Measurements from ENCODE around the gene ADPRH.

Gene ADPRH

DNA sequence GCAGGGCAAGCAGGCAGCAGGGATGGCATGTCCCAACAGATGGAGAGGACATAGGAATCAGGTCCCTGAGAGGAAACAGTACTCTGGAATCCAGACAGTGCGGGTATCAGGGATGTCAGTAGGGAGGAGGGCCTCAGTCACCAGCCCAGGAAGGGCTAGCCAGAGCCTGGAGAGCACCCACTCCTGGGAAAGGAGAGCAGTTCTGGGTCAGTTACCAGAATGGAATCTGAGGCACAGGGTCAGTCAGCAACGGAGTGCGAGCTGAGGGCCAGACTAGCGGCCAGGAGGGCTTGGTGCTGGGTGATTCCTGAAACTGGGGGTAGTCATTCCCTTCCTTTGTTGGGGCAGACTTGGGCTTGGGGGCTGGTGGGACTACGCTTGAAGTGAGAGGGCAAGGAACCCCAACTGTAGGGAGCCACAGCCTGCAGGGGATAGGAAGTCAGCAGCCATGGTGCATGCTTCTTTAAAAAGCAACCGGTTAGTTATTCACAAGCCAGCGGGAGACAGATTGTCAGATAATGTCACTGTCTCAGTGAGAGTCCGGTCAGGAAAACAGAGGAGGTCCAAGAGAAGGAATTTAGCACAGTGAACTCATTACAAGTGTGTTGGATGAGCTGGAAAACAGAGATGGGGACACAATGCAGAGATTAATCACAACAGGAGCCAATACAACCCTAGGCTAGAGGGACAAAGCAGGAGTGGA is 46.3 kb downstream of the ADPRH start:
- H3K36me3 ChIP-seq, result no peaks in the 10 kb centered on the region
- H3K4me3 ChIP-seq (ENCODE audit: low read depth in 1 of 2, low read length in 1 of 2), result no peak overlapping the region
- H3K27me3 ChIP-seq, result no peaks in the 10 kb centered on the region
- TF ChIP-seq, protein P1, sequence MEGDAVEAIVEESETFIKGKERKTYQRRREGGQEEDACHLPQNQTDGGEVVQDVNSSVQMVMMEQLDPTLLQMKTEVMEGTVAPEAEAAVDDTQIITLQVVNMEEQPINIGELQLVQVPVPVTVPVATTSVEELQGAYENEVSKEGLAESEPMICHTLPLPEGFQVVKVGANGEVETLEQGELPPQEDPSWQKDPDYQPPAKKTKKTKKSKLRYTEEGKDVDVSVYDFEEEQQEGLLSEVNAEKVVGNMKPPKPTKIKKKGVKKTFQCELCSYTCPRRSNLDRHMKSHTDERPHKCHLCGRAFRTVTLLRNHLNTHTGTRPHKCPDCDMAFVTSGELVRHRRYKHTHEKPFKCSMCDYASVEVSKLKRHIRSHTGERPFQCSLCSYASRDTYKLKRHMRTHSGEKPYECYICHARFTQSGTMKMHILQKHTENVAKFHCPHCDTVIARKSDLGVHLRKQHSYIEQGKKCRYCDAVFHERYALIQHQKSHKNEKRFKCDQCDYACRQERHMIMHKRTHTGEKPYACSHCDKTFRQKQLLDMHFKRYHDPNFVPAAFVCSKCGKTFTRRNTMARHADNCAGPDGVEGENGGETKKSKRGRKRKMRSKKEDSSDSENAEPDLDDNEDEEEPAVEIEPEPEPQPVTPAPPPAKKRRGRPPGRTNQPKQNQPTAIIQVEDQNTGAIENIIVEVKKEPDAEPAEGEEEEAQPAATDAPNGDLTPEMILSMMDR (IDR thresholded peaks at IDR 0.05), result no peak
- no peaks in the 10 kb centered on the region for H3K9me3 ChIP-seq
- H3K4me1 ChIP-seq (ENCODE audit: control insufficient read depth in 1 of 2, insufficient read depth in 1 of 2, low read depth in 1 of 2, low read length in 1 of 2), result peaks cover 10 to 20% of the 10 kb centered on the region in 2 experiments
- no peak overlapping the region for H3K27ac ChIP-seq

DNA sequence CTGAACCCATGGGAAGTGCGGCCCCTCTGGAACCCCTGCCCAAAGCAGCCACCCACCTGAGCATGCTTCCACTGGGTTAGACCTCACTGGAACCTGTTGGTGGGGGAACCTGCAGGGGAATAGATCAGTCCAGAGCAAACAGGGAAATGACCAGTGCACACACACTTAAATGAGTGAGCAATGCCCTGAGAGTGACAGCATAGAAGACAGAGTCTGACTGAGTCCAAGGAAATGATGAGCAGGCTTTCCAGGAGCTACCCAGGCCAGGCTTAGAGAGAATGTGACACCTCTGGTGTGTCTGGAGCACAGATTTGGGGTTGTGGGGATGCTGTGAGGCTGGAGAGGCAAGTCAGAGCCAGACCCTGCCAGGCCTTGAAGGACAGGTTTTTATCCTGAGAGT is 46.9 kb downstream of the ADPRH start:
- Histone ChIP-seq H3K4me1 (ENCODE audit: control insufficient read depth in 1 of 2, insufficient read depth in 1 of 2, low read depth in 1 of 2, low read length in 1 of 2) (peaks cover 14 to 24% of the 10 kb centered on the region in 2 experiments), H3K27me3 (no peaks in the 10 kb centered on the region), H3K4me3 (ENCODE audit: low read depth in 1 of 2, low read length in 1 of 2) (no peak overlapping the region), H3K36me3 (no peaks in the 10 kb centered on the region), H3K9me3 (no peaks in the 10 kb centered on the region), H3K27ac (no peak overlapping the region)
- TF ChIP-seq, protein P1 (IDR thresholded peaks at IDR 0.05), result no peak

DNA sequence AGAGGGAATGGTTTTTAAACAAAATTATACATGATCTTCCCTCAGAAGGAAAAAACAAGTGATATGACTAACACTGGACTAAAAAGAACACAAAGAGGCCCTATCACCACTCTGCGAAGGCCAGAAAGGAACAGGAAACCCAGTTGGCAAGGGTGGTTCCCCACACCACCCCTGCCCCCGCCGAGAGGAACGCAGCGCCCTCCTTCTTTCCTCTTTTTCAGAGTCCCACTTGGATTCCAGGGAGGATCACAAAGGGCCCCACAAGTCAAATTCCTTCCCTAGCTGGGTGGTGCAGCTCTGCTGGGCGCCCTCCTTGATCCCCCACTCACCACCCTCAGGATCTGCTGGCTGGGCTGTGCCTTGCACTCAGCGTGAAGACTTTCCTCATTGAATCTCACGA is 48.2 kb downstream of the ADPRH start:
- no peaks in the 10 kb centered on the region for H3K9me3 ChIP-seq
- peaks cover 14 to 24% of the 10 kb centered on the region in 2 experiments for H3K4me1 ChIP-seq (ENCODE audit: control insufficient read depth in 1 of 2, insufficient read depth in 1 of 2, low read depth in 1 of 2, low read length in 1 of 2)
- H3K36me3 ChIP-seq, result no peaks in the 10 kb centered on the region
- H3K27me3 ChIP-seq, result no peaks in the 10 kb centered on the region
- TF ChIP-seq, protein P1 (IDR thresholded peaks at IDR 0.05), result no peak
- H3K4me3 ChIP-seq (ENCODE audit: low read depth in 1 of 2, low read length in 1 of 2), result no peak overlapping the region
- peak overlapping the region; percentile 36 for H3K27ac ChIP-seq

DNA sequence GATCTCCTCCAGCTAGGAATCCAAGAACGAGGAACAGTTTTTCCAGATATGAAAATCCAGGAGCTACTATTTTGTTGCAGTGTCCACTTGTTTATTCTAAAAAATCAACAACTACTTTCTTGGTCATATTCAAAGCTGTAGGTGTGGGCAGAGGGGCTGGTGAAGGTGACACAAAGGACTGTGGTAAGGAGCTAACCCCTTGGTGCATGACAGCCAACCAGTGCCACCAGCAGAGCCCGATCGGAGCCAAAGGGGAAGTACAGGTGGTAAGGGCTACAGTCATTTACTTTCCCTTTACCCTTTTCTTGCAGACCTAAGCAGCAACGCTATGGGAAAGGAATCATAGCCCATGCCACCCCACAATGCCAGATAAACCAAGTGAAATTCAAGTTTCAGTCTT is 49.1 kb downstream of the ADPRH start:
- no peaks in the 10 kb centered on the region for H3K9me3 ChIP-seq
- no peaks in the 10 kb centered on the region for H3K36me3 ChIP-seq
- no peaks in the 10 kb centered on the region for H3K27me3 ChIP-seq
- H3K4me1 ChIP-seq (ENCODE audit: control insufficient read depth in 1 of 2, insufficient read depth in 1 of 2, low read depth in 1 of 2, low read length in 1 of 2), result peaks cover 14 to 24% of the 10 kb centered on the region in 2 experiments
- TF ChIP-seq, protein P1 (IDR thresholded peaks at IDR 0.05), result no peak
- H3K27ac ChIP-seq, result no peak overlapping the region
- H3K4me3 ChIP-seq (ENCODE audit: low read depth in 1 of 2, low read length in 1 of 2), result no peak overlapping the region

DNA sequence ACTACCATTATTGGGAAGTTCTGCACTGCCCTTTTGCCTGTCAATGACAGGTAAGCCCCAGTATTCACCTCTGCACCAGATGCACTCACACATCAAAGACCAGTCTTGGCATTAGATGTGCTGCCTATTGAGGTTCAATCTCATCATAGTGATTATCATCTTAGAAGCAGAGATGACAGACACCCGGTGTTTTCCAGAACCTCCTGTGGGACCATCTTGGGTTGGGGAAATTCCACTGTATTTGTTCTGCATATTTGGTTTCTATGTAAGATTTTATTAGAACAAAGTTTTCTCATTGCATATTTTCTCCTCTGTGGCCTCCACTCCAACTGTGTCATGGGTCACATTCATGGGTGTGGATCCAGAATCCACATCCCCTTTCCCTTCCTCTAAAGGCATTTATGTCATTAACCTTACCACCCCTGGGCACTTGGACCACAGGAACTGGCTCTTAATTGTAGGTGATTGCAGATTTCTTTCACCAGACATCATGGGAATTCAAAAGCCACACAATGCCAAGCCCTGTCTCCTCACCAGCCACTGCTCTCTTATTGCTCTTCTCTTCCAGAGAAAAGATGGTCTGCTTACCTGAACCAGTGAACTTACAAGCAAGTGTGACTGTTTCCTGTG is 49.6 kb downstream of the ADPRH start:
- Histone ChIP-seq H3K4me1 (ENCODE audit: control insufficient read depth in 1 of 2, insufficient read depth in 1 of 2, low read depth in 1 of 2, low read length in 1 of 2) (peaks cover 14 to 24% of the 10 kb centered on the region in 2 experiments), H3K4me3 (ENCODE audit: low read depth in 1 of 2, low read length in 1 of 2) (no peak overlapping the region), H3K27ac (no peak overlapping the region), H3K9me3 (no peaks in the 10 kb centered on the region), H3K36me3 (no peaks in the 10 kb centered on the region), H3K27me3 (no peaks in the 10 kb centered on the region)
- TF ChIP-seq, protein P1 (IDR thresholded peaks at IDR 0.05), result no peak

Measured in neutrophil (primary cell).